Keratinocyte (primary cell): ENCODE results near the gene GMPR2. TPM values are rescaled to one million over a fixed set of nuclear protein-coding genes. Genes with fewer than 3 reads are reported as not detected.
A peak's percentile ranks its signal among the peaks of the same experiment; 100 is the strongest.

Experiments
- DNase-seq: peaks from one replicate; pipeline ENCODE4 v3.0.0-alpha.2; 2011; ENCODE audit warnings: low read depth, missing footprints, low spot score
- FAIRE-seq: peaks from 2 replicates; lab custom pipeline; 2011; peaks lifted over from hg19 to GRCh38; lab: Jason Lieb, UNC
- H2AFZ ChIP-seq: 2 replicates; pipeline ENCODE4 v1.6.0; 2012; ENCODE audit warnings: low read length, control low read depth, inconsistent platforms; ENCODE audit not compliant: control insufficient read depth
- H3K27ac ChIP-seq: 2 replicates; pipeline ENCODE4 v1.5.1; 2011; ENCODE audit warnings: low read length; ENCODE audit not compliant: control insufficient read depth, insufficient read depth
- H3K27me3 ChIP-seq: 3 replicates; pipeline ENCODE4 v1.6.0; 2011; ENCODE audit warnings: low read length; ENCODE audit not compliant: control insufficient read depth, insufficient read depth; ENCODE audit errors: extremely low read depth
- H3K36me3 ChIP-seq, 2 experiments: 2 replicates in 1 of 2; 3 replicates in 1 of 2; pipeline ENCODE4 v1.5.1; 2011; ENCODE audit warnings: low read length in 2 of 2, mild to moderate bottlenecking in 1 of 2; ENCODE audit not compliant: control insufficient read depth in 2 of 2, insufficient read depth in 2 of 2; ENCODE audit errors: extremely low read depth in 1 of 2
- H3K4me1 ChIP-seq: 3 replicates; pipeline ENCODE4 v1.5.1; 2011; ENCODE audit warnings: low read length; ENCODE audit not compliant: control insufficient read depth, insufficient read depth; ENCODE audit errors: extremely low read depth
- H3K4me2 ChIP-seq: 3 replicates; pipeline ENCODE4 v1.6.0; 2011; ENCODE audit warnings: low read depth, low read length; ENCODE audit not compliant: control insufficient read depth, insufficient read depth; ENCODE audit errors: extremely low read depth
- H3K4me3 ChIP-seq, 3 experiments: fragments of 200-600 bp in 1 of 3; sonication (generic) in 1 of 3; 2 replicates in 2 of 3; 3 replicates in 1 of 3; pipeline ENCODE4 v1.5.1; 2011 to 2016; ENCODE audit warnings: low read length in 3 of 3, mild to moderate bottlenecking in 3 of 3, control low read depth in 2 of 3, inconsistent platforms in 1 of 3, low read depth in 1 of 3, mixed read lengths in 1 of 3, mixed run types in 1 of 3, moderate library complexity in 1 of 3; ENCODE audit not compliant: control insufficient read depth in 2 of 3, insufficient read depth in 2 of 3; ENCODE audit errors: extremely low read depth in 1 of 3
- H3K79me2 ChIP-seq: 2 replicates; pipeline ENCODE4 v1.6.0; 2012; ENCODE audit warnings: low read length; ENCODE audit not compliant: control insufficient read depth, insufficient read depth
- H3K9ac ChIP-seq: 3 replicates; pipeline ENCODE4 v1.6.0; 2011; ENCODE audit warnings: low read length; ENCODE audit not compliant: control insufficient read depth, insufficient read depth; ENCODE audit errors: extremely low read depth
- H3K9me1 ChIP-seq: 3 replicates; pipeline ENCODE4 v1.6.0; 2011; ENCODE audit warnings: low read length; ENCODE audit not compliant: control insufficient read depth, insufficient read depth; ENCODE audit errors: extremely low read depth
- H3K9me3 ChIP-seq: 2 replicates; pipeline ENCODE4 v1.5.1; 2012; ENCODE audit warnings: low read depth, low read length; ENCODE audit not compliant: control insufficient read depth
- H4K20me1 ChIP-seq: 3 replicates; pipeline ENCODE4 v1.6.0; 2011; ENCODE audit warnings: low read length; ENCODE audit not compliant: control insufficient read depth, insufficient read depth; ENCODE audit errors: extremely low read depth
- EZH2 ChIP-seq: IDR thresholded peaks from one replicate; pipeline ENCODE4 v1.6.1; 2012; ENCODE audit warnings: inconsistent platforms, mild to moderate bottlenecking, low read length, moderate library complexity
- dilution Hi-C: fragments of 300-500 bp; cut with MboI; formaldehyde crosslinking; loops from one replicate; pipeline ENCODE4 v1.7.0; 2020; ENCODE audit warnings: low sequenced_read_pairs; ENCODE audit not compliant: extremely low pct_ligation_motif_present
- polyA plus RNA-seq, 5 experiments: library from polyadenylated mRNA; depleted of rRNA in 3 of 5; stranded (reverse) in 3 of 5; stranded (forward) in 1 of 5; unstranded in 1 of 5; fragments of >200 nt; gene quantifications; 1 replicate in 1 of 5; 2 replicates in 3 of 5; 3 replicates in 1 of 5; pipeline versions ENCODE4 v1.2.1 to v1.2.3, GENCODE V29; 2011 to 2012; ENCODE audit warnings: missing spikeins in 2 of 5, low read depth in 1 of 5, low replicate concordance in 1 of 5
- TF ChIP-seq, protein P1 (sequence below), 3 experiments: IDR thresholded peaks in 1 of 3; conservative IDR thresholded peaks in 1 of 3; optimal IDR thresholded peaks in 1 of 3; 2 replicates in 2 of 3; 3 replicates in 1 of 3; pipeline versions ENCODE3 to v1.5.1; 2011; ENCODE audit warnings: low read length in 3 of 3, mild to moderate bottlenecking in 3 of 3, moderate library complexity in 2 of 3, control low read depth in 1 of 3, inconsistent platforms in 1 of 3; ENCODE audit not compliant: insufficient read depth in 2 of 3; ENCODE audit errors: extremely low read depth in 1 of 3

GMPR2 gene
- polyA plus RNA-seq, 1 donor (not counting 4 experiments of a cell fraction or from before 2014, with no cell fraction given) = 84.6 TPM

DNA sequence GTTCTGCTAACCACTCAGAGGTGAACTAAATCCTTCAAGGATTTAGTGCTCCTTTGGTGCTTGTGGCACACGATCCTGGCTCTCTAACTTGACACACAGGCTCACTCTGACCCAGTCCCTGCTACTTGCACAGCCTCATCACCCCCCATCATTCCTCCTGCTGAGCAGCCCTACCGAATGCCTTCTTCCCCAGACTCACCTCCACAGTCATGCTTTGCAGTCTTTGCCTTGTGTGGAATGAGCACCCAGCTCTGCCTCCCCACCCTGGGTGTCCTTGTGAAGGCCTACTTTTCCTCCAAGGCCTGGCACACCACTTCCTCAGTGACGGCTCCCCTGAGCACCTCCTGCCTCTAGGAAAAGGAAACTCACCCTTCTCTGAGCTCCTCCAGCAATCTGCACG, 17.6 kb downstream of the GMPR2 start:
- no peak overlapping the region for H3K9ac ChIP-seq
- dilution Hi-C loops = no loop called here
- DNase-seq = no peak
- no peak for FAIRE-seq
- H3K9me3 ChIP-seq = no peaks in the 10 kb centered on the region
- no peak overlapping the region for H3K27ac ChIP-seq
- no peaks in the 10 kb centered on the region for H3K27me3 ChIP-seq
- no peaks in the 10 kb centered on the region for H3K9me1 ChIP-seq
- no peaks in the 10 kb centered on the region for H3K79me2 ChIP-seq
- H3K36me3 ChIP-seq = peaks cover 13 to 28% of the 10 kb centered on the region in 2 experiments
- H2AFZ ChIP-seq = no peak overlapping the region
- no peak overlapping the region for H3K4me3 ChIP-seq
- no peaks in the 10 kb centered on the region for H3K4me1 ChIP-seq
- H4K20me1 ChIP-seq = no peaks in the 10 kb centered on the region
- TF ChIP-seq, protein P1, sequence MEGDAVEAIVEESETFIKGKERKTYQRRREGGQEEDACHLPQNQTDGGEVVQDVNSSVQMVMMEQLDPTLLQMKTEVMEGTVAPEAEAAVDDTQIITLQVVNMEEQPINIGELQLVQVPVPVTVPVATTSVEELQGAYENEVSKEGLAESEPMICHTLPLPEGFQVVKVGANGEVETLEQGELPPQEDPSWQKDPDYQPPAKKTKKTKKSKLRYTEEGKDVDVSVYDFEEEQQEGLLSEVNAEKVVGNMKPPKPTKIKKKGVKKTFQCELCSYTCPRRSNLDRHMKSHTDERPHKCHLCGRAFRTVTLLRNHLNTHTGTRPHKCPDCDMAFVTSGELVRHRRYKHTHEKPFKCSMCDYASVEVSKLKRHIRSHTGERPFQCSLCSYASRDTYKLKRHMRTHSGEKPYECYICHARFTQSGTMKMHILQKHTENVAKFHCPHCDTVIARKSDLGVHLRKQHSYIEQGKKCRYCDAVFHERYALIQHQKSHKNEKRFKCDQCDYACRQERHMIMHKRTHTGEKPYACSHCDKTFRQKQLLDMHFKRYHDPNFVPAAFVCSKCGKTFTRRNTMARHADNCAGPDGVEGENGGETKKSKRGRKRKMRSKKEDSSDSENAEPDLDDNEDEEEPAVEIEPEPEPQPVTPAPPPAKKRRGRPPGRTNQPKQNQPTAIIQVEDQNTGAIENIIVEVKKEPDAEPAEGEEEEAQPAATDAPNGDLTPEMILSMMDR (optimal IDR thresholded peaks at IDR 0.05 in 1 of 3, IDR thresholded peaks at IDR 0.05 in 1 of 3, conservative IDR thresholded peaks at IDR 0.05 in 1 of 3; ENCODE audit: extremely low read depth in 1 of 3, insufficient read depth in 2 of 3, low read length in 3 of 3) = no peak
- no peak for TF ChIP-seq EZH2
- H3K4me2 ChIP-seq = no peak overlapping the region

DNA sequence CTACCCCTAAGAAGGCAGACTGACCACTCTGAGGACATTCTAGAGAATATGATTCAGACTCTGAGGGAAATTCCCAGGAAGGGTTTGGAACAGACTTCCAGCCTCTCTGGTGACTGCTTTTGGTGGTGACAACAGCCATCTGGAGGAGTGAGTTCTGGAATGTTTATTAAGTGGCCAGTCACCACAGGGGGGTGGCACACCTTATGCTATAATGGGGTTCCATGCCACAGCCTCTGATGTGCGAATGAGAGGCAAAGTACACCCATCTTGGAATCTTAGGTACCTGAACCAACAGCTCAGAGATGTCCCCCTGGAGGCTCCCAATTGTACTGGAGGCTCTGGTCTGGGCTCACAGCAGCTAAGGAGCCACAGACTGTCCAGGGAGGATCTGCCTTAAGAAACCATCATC, 19.2 kb downstream of the GMPR2 start:
- H2AFZ ChIP-seq = no peak overlapping the region
- no peak overlapping the region for H3K4me2 ChIP-seq

More for the DNA sequence above, 19.2 kb downstream of the GMPR2 start:
- H4K20me1 ChIP-seq = no peaks in the 10 kb centered on the region
- no peak for TF ChIP-seq EZH2
- TF ChIP-seq, protein P1 (optimal IDR thresholded peaks at IDR 0.05 in 1 of 3, IDR thresholded peaks at IDR 0.05 in 1 of 3, conservative IDR thresholded peaks at IDR 0.05 in 1 of 3; ENCODE audit: extremely low read depth in 1 of 3, insufficient read depth in 2 of 3, low read length in 3 of 3) = peak in 1 of 3 experiments; percentile 2
- H3K9me1 ChIP-seq = no peaks in the 10 kb centered on the region
- DNase-seq (no peak), FAIRE-seq (no peak)
- H3K4me3 ChIP-seq = no peak overlapping the region
- H3K27ac ChIP-seq = no peak overlapping the region
- dilution Hi-C loops = no loop called here
- no peaks in the 10 kb centered on the region for H3K79me2 ChIP-seq
- peaks cover 18 to 29% of the 10 kb centered on the region in 2 experiments for H3K36me3 ChIP-seq
- H3K9ac ChIP-seq = no peak overlapping the region
- H3K4me1 ChIP-seq = no peaks in the 10 kb centered on the region
- no peaks in the 10 kb centered on the region for H3K27me3 ChIP-seq
- H3K9me3 ChIP-seq = no peaks in the 10 kb centered on the region
